ENCODE results near the gene RAB8B. TPM values are rescaled to one million over a fixed set of nuclear protein-coding genes. Genes with fewer than 3 reads are reported as not detected.

RAB8B gene
- total RNA-seq, 1 experiment from 2014 or later: 8.5 TPM

DNA sequence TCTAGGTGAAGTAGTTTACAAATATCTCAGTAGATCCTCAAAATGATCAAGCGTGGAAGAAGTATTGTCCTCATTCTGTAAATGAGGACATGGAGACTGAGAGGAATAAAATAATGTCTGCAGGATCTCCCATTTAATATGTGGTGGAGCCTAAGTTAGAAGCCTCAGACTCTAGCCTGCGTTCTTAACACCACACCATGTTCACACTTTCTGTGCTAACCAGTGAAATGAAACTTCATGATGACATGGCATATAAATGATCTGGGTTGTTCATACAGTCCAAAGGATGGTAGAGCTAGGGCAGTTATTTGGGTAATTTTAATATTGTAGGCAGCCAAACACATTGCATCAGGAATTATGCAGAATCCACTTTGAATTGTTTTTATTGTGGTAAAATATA lies 62.9 kb downstream of the RAB8B start:
- H3K79me2 ChIP-seq (ENCODE audit: low read length): no peaks in the 10 kb centered on the region
- BruUV-seq (replicated peaks): no TSS peak
- no peak for DNase-seq
- H3K9ac ChIP-seq (ENCODE audit: low read length): no peak overlapping the region
- no peak overlapping the region for H3K27ac ChIP-seq (ENCODE audit: low read length)
- no peaks in the 10 kb centered on the region for H3F3A ChIP-seq (ENCODE audit: low read length, unreplicated experiment)
- POLR2A ChIA-PET (ENCODE audit: unreplicated experiment): no interaction called here
- intact Hi-C loops (cut with micrococcal nuclease): no loop called here
- no peaks in the 10 kb centered on the region for H4K20me1 ChIP-seq (ENCODE audit: low read length)
- H3K36me3 ChIP-seq (ENCODE audit: low read depth, low read length): 0 out of 2 replicates have a peak, but pooled peaks cover 4% of the 10 kb centered on the region
- H3K9me3 ChIP-seq (ENCODE audit: low read length): no peaks in the 10 kb centered on the region
- H3K4me3 ChIP-seq (ENCODE audit: low read length): no peak overlapping the region
- H3K4me2 ChIP-seq (ENCODE audit: low read length): no peak overlapping the region
- CTCF ChIA-PET: no interaction called here
- no peaks in the 10 kb centered on the region for H3K9me2 ChIP-seq (replicated peaks; ENCODE audit: low read length)
- no peak for TF ChIP-seq EZH2phosphoT487 (IDR thresholded peaks at IDR 0.05; ENCODE audit: borderline replicate concordance, low read length)
- TF ChIP-seq, protein P1, sequence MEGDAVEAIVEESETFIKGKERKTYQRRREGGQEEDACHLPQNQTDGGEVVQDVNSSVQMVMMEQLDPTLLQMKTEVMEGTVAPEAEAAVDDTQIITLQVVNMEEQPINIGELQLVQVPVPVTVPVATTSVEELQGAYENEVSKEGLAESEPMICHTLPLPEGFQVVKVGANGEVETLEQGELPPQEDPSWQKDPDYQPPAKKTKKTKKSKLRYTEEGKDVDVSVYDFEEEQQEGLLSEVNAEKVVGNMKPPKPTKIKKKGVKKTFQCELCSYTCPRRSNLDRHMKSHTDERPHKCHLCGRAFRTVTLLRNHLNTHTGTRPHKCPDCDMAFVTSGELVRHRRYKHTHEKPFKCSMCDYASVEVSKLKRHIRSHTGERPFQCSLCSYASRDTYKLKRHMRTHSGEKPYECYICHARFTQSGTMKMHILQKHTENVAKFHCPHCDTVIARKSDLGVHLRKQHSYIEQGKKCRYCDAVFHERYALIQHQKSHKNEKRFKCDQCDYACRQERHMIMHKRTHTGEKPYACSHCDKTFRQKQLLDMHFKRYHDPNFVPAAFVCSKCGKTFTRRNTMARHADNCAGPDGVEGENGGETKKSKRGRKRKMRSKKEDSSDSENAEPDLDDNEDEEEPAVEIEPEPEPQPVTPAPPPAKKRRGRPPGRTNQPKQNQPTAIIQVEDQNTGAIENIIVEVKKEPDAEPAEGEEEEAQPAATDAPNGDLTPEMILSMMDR (conservative IDR thresholded peaks at IDR 0.05; ENCODE audit: low read depth, low read length): no peak
- no peak for TF ChIP-seq EZH2 (IDR thresholded peaks at IDR 0.05; ENCODE audit: low read length, unreplicated experiment)
- peaks cover 35% of the 10 kb centered on the region for H3K4me1 ChIP-seq (ENCODE audit: insufficient read depth, low read length)
- no peaks in the 10 kb centered on the region for H3K27me3 ChIP-seq (ENCODE audit: low read length)
- no peak for ATAC-seq
- H2AFZ ChIP-seq (ENCODE audit: low read length): no peak overlapping the region

DNA sequence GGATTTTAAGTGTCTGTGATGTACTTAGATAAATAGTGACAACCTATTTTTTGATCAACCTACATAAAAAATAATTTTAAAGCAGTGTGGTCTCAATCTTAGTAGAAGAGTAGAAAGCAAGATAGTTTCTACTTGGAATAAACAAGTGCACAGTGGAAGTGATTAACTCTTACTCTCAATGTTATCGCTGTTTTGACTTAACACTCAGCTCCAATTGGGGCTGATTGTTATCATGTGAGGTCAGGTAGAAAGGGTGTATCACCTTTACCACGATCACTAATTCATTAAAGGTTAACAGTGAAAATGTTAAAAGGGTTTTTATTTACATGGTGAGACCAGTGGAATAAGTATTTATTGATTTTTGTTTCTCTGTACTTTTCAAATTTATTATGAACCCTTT lies 65.6 kb downstream of the RAB8B start:
- no peak for ATAC-seq
- no TSS peak for BruUV-seq (replicated peaks)
- H3K9me3 ChIP-seq (ENCODE audit: low read length): no peaks in the 10 kb centered on the region
- intact Hi-C loops (cut with micrococcal nuclease): no loop called here
- ChIA-PET CTCF (no interaction called here), POLR2A (ENCODE audit: unreplicated experiment) (no interaction called here)
- H3K9ac ChIP-seq (ENCODE audit: low read length): no peak overlapping the region
- H3K36me3 ChIP-seq (ENCODE audit: low read depth, low read length): 0 out of 2 replicates have a peak, but pooled peaks cover 8% of the 10 kb centered on the region
- TF ChIP-seq EZH2phosphoT487 (IDR thresholded peaks at IDR 0.05; ENCODE audit: borderline replicate concordance, low read length) (no peak), EZH2 (IDR thresholded peaks at IDR 0.05; ENCODE audit: low read length, unreplicated experiment) (no peak)
- TF ChIP-seq, protein P1 (conservative IDR thresholded peaks at IDR 0.05; ENCODE audit: low read depth, low read length): no peak
- no peak overlapping the region for H3K4me2 ChIP-seq (ENCODE audit: low read length)
- no peaks in the 10 kb centered on the region for H3F3A ChIP-seq (ENCODE audit: low read length, unreplicated experiment)
- DNase-seq: no peak
- no peaks in the 10 kb centered on the region for H4K20me1 ChIP-seq (ENCODE audit: low read length)
- no peak overlapping the region for H3K4me3 ChIP-seq (ENCODE audit: low read length)
- H3K27me3 ChIP-seq (ENCODE audit: low read length): no peaks in the 10 kb centered on the region
- H2AFZ ChIP-seq (ENCODE audit: low read length): no peak overlapping the region
- H3K27ac ChIP-seq (ENCODE audit: low read length): no peak overlapping the region
- no peaks in the 10 kb centered on the region for H3K9me2 ChIP-seq (replicated peaks; ENCODE audit: low read length)
- H3K79me2 ChIP-seq (ENCODE audit: low read length): no peaks in the 10 kb centered on the region
- peaks cover 29% of the 10 kb centered on the region for H3K4me1 ChIP-seq (ENCODE audit: insufficient read depth, low read length)

DNA sequence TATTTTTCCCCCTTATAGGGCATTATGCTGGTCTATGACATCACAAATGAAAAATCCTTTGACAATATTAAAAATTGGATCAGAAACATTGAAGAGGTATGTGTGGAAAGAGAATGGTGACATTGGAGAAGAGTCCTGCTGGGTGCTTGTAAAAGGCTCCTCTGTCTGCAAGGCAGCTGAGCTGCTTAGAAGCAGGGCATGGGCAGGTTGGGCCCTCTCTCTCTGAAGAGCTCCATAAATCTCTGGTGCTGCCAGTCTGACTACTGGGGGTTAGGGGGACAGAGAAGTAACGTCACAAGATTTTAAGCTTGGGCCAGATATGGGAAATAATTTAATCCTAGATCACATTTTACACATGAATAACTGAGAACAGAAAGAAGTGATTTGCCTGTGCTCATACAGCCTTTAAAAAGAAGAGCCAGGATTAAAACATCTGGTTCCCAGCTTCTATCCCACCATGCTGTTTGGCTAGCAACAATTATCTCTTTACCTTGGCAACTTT lies 66.1 kb downstream of the RAB8B start:
- Histone ChIP-seq H3K9me2 (replicated peaks; ENCODE audit: low read length) (no peaks in the 10 kb centered on the region), H3K36me3 (ENCODE audit: low read depth, low read length) (0 out of 2 replicates have a peak, but pooled peaks cover 8% of the 10 kb centered on the region), H3K79me2 (ENCODE audit: low read length) (no peaks in the 10 kb centered on the region), H3K4me3 (ENCODE audit: low read length) (no peak overlapping the region), H3K4me2 (ENCODE audit: low read length) (no peak overlapping the region), H3F3A (ENCODE audit: low read length, unreplicated experiment) (no peaks in the 10 kb centered on the region), H2AFZ (ENCODE audit: low read length) (no peak overlapping the region), H4K20me1 (ENCODE audit: low read length) (no peaks in the 10 kb centered on the region), H3K27me3 (ENCODE audit: low read length) (no peaks in the 10 kb centered on the region), H3K9ac (ENCODE audit: low read length) (no peak overlapping the region), H3K9me3 (ENCODE audit: low read length) (no peaks in the 10 kb centered on the region), H3K27ac (ENCODE audit: low read length) (no peak overlapping the region), H3K4me1 (ENCODE audit: insufficient read depth, low read length) (peaks cover 26% of the 10 kb centered on the region)
- TF ChIP-seq, protein P1 (conservative IDR thresholded peaks at IDR 0.05; ENCODE audit: low read depth, low read length): no peak
- TF ChIP-seq EZH2phosphoT487 (IDR thresholded peaks at IDR 0.05; ENCODE audit: borderline replicate concordance, low read length): no peak
- intact Hi-C loops (cut with micrococcal nuclease): no loop called here
- BruUV-seq (replicated peaks): no TSS peak
- no peak for DNase-seq
- ChIA-PET POLR2A (ENCODE audit: unreplicated experiment) (no interaction called here), CTCF (no interaction called here)
- no peak for ATAC-seq
